ENCODE data around the gene SLCO6A1.

DNA sequence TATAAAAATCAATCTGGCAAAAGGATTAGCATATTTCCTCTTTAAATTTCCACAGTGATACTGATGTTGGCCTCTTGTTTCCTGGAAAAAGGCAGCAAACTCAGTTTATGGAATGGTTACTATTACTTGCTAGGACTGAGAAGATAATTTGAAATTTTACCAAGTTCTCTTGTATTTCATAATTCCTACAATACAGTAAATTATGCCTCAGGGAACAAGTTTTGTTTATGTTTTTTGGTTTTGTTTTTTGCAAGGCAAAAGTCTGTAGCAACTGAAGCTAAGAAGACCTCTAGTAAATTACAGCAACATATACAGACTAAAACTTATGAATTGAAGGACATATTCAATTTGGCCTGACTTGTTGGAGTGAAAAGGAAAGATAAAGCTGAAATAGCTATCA lies 30.2 kb upstream of the SLCO6A1 start:
- TF ChIP-seq EZH2phosphoT487 (conservative IDR thresholded peaks at IDR 0.05; ENCODE audit: low read length) = no peak
- TF ChIP-seq, protein P1, sequence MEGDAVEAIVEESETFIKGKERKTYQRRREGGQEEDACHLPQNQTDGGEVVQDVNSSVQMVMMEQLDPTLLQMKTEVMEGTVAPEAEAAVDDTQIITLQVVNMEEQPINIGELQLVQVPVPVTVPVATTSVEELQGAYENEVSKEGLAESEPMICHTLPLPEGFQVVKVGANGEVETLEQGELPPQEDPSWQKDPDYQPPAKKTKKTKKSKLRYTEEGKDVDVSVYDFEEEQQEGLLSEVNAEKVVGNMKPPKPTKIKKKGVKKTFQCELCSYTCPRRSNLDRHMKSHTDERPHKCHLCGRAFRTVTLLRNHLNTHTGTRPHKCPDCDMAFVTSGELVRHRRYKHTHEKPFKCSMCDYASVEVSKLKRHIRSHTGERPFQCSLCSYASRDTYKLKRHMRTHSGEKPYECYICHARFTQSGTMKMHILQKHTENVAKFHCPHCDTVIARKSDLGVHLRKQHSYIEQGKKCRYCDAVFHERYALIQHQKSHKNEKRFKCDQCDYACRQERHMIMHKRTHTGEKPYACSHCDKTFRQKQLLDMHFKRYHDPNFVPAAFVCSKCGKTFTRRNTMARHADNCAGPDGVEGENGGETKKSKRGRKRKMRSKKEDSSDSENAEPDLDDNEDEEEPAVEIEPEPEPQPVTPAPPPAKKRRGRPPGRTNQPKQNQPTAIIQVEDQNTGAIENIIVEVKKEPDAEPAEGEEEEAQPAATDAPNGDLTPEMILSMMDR (IDR thresholded peaks at IDR 0.05; ENCODE audit: insufficient read depth, low read length, poor library complexity, severe bottlenecking) = no peak

All from SU-DHL-6 (cell line).